Left colon (tissue), 2 donors: ENCODE measurements around the gene SPINK13. TPM values are rescaled to one million over a fixed set of nuclear protein-coding genes. Genes with fewer than 3 reads are reported as not detected.
"Not testable (repeated sequence)": the region's sequence is repeated elsewhere in the genome, so short reads cannot be mapped to it uniquely, and the experiment has no call there.

Experiments
- ATAC-seq: fragments of 200-7000 bp; cut with Tn5 transposase; one replicate; pipeline ENCODE4 v1.9.1; 2020; ENCODE audit warnings: mild to moderate bottlenecking, moderate library complexity
- DNase-seq, 2 donors: peaks; one replicate each; pipeline ENCODE4 v3.0.0-alpha.2; 2020
- intact Hi-C, 2 donors: fragments of 100-400 bp; cut with DNase I in 1 of 2; cut with micrococcal nuclease in 1 of 2; formaldehyde crosslinking; loops; one replicate each; pipeline versions ENCODE4 v1.11.2 to v1.14.0; 2022; cut with DNase I, micrococcal nuclease
- total RNA-seq, 2 donors: library from RNA; stranded (reverse); fragmentation: NEBNext Ultra II Directional; extraction: Animal tissue kit (Norgen Biotek cat#: 25700); gene quantifications; one replicate each; pipeline ENCODE4 v1.2.1, GENCODE V29; 2021
- donor health status: DM: no; HTN: no; CAD: no.
- donor health status: DM: yes; HTN: yes; CAD: no.

Gene SPINK13
- total RNA-seq, 2 donors from 2014 or later, result not detected

DNA sequence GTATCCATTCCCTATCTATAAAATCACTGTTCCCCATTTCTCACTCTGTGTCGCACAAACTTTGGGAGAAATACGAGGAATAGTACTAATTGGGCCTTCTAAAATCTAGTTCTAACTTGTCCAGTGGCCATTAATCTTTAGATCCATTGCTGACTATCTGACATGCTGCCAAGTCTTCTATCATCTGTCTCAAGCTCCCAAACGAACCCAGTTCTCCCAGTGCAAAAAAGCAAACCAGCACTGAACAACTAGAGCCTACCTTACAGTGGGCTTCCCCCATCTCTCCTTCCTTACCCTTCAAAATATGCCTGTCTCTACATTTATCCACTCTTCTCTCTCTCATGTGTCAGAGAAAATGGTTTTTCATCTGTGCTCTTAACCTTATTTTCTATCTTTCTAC lies 40.4 kb downstream of the SPINK13 start:
- no peak for DNase-seq

DNA sequence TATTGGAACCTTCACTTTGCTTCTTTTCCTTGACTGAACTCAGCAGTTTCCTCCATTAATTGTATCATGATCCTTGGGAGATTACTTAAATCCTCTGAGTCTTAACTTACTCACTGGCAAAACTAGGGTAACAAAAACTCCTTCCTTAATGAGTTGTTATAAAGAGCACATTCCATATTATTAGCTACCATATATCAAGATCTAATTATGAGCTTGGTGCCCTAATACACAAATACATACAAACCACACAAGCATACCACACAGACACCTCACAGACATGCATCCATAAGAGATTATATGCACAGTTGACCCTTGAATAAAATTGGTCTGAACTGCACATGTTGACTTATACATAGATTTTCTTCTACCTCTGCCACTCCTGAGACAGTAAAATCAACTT lies 41.2 kb downstream of the SPINK13 start:
- ATAC-seq (no peak), DNase-seq (no peak)
- intact Hi-C loops, result no loop called here

More for the DNA sequence above, 40.4 kb downstream of the SPINK13 start:
- no peak for ATAC-seq
- intact Hi-C loops, result no loop called here

DNA sequence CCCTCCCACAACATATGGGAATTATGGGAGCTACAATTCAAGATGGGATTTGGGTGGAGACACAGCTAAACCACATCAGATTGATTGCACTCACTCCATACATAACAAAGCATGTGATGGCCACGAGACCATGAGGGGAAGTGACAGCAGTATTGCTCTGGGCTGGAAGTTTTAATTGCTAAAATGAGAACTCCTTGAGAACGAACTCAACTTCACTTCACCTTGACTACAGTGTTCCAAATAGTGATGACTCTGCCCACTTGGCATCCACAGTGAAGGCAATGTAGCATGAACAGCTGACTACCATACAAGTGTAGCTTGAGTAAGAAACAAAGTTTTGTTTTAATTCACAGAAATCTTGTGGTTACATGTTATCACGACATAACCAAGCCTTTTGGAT lies 42.9 kb downstream of the SPINK13 start:
- intact Hi-C loops, result no loop called here
- ATAC-seq (no peak), DNase-seq (no peak)

DNA sequence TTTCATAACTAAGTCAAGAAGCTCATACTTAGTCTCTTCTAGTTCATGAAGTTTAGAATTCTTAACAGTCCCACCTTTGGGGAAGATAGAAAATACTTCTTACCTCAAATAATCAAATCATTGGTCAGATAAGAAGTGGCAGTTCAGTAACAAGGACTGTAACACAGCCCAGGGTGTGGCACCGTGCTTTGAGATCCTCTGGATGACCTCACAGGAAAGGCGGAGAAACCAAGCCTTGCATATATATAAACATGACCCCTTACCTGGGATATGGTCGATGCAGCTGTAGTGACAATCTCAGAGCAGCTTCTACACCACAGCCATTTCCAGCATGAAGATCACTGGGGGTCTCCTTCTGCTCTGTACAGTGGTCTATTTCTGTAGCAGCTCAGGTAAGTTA lies 43.6 kb downstream of the SPINK13 start, which contains the start of gene SPINK7:
Gene SPINK7, plus strand, starts transcription at position 271 of the 400 bp plus-strand sequence. Its CDS starts 61 bp downstream, at position 332.
- DNase-seq (no peak), ATAC-seq (peak; percentile 71)
- intact Hi-C loops, result no loop called here

DNA sequence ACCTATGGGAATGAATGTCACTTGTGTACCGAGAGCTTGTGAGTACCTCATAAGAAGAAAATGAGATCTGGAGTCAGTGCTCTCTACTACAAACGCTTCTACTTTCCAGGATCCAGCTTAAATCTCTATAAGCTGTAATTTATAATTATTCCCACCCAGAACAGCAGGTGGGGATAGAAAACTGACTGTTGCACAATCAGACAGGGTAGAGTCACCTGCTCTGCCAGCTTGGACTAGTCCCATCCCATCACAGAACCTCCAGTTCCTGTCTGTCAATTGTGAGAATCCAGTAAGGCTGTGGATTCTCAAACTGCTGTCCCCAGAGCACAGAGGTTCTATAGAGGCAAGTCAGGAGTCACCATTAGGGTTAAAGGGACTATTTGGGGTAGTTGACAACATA lies 45.6 kb downstream of the SPINK13 start:
- DNase-seq, result no peak

DNA sequence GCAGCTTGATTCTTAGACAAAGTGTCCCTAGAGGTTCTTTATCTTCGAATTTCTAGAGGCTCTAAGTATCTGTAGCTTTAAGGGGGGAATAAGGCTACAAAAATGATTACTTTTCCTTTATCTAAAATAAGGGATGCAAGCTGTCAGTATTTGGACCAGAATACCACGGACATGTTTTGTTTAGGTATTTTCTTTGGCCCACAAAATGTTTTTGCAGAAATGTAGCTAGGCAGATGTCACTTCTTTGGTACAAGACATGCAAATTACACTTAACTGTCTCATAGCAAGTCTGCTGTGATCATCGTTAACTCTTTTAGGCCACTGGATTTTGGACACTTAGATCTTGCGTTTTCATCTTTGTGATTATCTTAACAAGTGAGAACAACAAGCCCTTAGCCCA lies 46.1 kb downstream of the SPINK13 start:
- intact Hi-C loops, result no loop called here
- no peak for ATAC-seq
- DNase-seq, result no peak

More for the DNA sequence above, 45.6 kb downstream of the SPINK13 start:
- intact Hi-C loops, result no loop called here
- ATAC-seq, result peak; percentile 39

DNA sequence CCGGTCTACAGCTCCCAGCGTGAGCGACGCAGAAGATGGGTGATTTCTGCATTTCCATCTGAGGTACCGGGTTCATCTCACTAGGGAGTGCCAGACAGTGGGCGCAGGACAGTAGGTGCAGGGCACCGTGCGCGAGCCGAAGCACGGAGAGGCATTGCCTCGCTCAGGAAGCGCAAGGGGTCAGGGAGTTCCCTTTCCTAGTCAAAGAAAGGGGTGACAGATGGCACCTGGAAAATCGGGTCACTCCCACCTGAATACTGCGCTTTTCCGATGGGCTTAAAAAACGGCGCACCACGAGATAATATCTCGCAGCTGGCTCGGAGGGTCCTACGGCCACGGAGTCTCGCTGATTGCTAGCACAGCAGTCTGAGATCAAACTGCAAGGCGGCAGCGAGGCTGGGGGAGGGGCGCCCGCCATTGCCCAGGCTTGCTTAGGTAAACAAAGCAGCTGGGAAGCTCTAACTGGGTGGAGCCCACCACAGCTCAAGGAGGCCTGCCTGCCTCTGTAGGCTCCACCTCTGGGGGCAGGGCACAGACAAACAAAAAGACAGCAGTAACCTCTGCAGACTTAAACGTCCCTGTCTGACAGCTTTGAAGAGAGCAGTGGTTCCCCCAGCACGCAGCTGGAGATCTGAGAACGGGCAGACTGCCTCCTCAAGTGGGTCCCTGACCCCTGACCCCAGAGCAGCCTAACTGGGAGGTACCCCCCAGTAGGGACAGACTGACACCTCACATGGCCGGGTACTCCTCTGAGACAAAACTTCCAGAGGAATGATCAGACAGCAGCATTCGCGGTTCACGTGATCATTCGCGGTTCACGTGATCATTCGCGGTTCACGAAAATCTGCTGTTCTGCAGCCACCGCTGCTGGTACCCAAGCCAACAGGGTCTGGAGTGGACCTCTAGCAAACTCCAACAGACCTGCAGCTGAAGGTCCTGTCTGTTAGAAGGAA lies 51.7 kb downstream of the SPINK13 start:
- intact Hi-C loops, ATAC-seq: not testable (repeated sequence)
- peak in 1 of 2 donors; percentile 12 for DNase-seq

DNA sequence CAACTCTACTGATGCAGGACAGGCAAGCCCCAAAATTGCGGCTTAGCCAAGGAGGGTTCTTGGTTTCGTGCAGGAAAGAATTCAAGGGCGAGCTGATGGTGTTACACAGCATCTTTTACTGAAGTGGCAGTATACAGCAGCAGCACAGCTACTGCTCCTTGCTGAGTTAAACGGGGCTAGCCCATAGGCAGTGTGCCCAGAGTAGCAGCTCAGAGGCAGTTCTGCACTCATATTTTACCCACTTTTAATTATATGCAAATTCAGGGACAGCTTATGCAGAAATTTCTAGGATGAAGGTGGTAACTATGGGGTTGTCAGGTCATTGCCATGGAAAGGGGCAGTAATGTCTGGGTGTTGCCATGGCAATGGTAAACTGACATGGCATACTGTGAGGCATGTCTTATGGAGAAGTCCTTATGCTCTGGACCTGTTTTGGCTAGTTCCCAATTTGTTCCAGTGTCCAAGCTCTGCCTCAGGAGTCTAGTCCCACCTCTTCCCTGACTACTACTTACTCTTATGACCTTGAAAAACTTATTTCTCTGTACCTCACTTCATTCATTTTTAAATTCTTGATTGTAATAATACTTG lies 64.8 kb downstream of the SPINK13 start:
- DNase-seq (no peak), ATAC-seq (no peak)
- intact Hi-C loops, result no loop called here

DNA sequence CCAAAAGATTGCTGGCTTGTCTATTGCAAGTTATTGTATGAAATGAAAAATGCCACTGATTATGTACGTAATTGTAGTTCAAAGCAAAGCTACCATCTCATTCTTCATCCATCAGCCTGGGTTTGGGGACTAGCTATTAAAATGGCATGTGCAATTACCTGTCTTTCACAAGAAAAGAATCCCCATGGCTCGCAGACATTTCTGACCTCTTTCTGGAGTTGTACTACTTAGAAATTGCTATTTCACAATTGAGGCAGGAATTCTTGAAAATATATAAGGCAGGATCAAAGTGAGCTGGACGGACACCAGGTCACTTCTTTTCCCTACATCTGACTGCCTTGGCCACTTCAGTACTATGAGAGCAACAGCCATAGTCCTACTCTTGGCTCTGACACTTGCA lies 66.7 kb downstream of the SPINK13 start, which contains the start of gene SPINK9:
Gene SPINK9, plus strand, starts transcription at position 301 of the 400 bp plus-strand sequence. Its CDS starts 55 bp downstream, at position 356.
- intact Hi-C loops, result no loop called here
- DNase-seq, result no peak
- no peak for ATAC-seq

Other genes with a start within 250 kb of the SPINK13 start
- gene SPINK5, start 204.8 kb upstream of the SPINK13 start, total RNA-seq, result 10 to 100 TPM; 12.8 to 32.6 TPM
- not detected for gene SPINK14, start 100.2 kb upstream of the SPINK13 start, total RNA-seq
- gene SPINK6, start 65.8 kb upstream of the SPINK13 start, total RNA-seq, result not detected
- not detected for gene MARCOL, start 30.3 kb upstream of the SPINK13 start, total RNA-seq
- not detected for gene SPINK7, start 43.6 kb downstream of the SPINK13 start, total RNA-seq
- gene SPINK9, start 66.8 kb downstream of the SPINK13 start, total RNA-seq, result not detected
- gene FBXO38, start 115.2 kb downstream of the SPINK13 start, total RNA-seq, result 10 to 100 TPM; 44.0 to 46.8 TPM